Cardiac septum (tissue), 1 donor: ENCODE results near the gene KHDRBS2. TPM values are rescaled to one million over a fixed set of nuclear protein-coding genes. Genes with fewer than 3 reads are reported as not detected.

ENCODE experiments used
- DNase-seq: peaks from one replicate; pipeline ENCODE4 v3.0.0-alpha.2; 2020; ENCODE audit warnings: low spot score
- intact Hi-C: fragments of 100-400 bp; cut with DNase I; formaldehyde crosslinking; loops from one replicate; pipeline ENCODE4 v1.14.0; 2022
- total RNA-seq: library from RNA; stranded (reverse); fragmentation: NEBNext Ultra II Directional; extraction: Animal tissue kit (Norgen Biotek cat#: 25700); gene quantifications from one replicate; pipeline ENCODE4 v1.2.1, GENCODE V29; 2021
- donor health status: DM: no; HTN: no; CAD: no.

The KHDRBS2 gene
- total RNA-seq, 1 donor from 2014 or later: 0.16 TPM

DNA sequence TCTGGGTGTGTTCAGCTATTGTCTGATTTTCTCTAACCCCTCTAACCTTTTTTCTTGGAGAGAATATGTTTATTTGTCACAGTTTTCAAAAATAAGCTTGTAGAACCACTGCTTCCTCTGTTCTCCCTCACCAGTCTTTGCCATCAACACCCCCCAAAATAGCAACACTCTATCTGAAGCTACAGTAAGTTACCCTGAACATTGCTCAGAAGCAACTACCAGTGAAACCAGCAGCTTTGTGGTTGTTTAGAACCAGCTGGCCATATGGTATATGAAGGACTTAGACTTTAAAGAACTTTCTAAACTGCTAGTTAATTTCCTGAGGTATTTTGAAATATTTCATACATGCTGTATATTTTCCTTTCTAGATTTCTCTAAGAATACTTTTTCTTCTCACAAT, 242.9 kb downstream of the KHDRBS2 start:
- no peak for DNase-seq
- intact Hi-C loops: no loop called here

DNA sequence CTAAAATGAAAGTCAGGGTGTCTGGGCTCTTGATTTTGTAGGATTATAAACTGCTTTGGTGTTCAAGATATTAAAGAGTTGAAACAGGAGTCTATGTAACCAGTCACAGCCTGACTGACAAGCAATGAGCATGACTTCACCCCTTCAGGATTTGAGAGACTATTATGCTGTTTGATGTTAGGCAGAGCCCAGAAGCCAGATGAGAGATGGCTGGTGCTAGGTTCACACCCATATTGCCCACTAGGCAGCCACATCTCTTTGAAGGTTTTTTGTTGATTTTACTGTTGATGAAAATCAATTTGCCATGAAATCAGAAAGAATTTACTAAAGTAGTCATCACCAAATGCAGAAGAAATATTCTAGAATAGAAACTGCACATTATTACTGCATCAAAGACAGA, 243.6 kb downstream of the KHDRBS2 start:
- DNase-seq: no peak
- intact Hi-C loops: no loop called here

DNA sequence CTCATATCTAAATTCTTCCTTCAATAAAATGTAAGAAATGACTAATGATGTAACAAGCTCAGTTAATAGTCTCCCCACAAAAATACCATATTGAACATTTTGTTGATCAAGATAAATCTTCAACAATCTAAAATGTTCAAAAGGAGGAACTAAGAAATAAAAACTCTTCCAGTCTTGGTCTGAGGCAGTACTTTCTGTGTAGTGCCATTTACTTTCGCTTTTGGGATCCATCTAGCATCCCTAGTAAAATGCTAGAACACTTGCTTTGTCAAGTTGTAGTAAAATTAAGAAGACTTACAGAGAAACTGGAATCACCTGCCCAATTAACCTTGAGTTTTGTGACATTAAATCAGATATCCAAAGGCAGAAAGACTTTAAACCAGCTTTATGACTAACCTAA, 246.4 kb downstream of the KHDRBS2 start:
- intact Hi-C loops: no loop called here
- no peak for DNase-seq

DNA sequence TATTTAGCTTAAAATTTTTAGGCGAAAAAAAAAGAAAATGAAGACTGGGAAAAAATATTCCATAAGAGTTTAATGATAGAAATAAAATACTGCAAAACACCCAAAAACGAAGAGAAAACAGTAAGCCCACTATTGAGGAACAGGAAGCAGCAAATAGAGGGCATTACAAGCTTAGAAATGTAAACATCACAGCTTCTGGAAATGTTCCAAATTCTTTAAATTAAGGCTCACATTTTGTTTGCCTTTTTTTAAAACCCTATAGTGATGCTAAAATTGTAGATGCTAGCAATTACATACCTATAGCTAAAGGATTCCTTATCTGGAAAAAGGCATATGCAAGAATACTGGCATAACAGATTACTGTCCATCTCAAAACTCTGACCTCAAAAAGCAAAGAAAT, 248.6 kb downstream of the KHDRBS2 start:
- intact Hi-C loops: no loop called here
- no peak for DNase-seq

DNA sequence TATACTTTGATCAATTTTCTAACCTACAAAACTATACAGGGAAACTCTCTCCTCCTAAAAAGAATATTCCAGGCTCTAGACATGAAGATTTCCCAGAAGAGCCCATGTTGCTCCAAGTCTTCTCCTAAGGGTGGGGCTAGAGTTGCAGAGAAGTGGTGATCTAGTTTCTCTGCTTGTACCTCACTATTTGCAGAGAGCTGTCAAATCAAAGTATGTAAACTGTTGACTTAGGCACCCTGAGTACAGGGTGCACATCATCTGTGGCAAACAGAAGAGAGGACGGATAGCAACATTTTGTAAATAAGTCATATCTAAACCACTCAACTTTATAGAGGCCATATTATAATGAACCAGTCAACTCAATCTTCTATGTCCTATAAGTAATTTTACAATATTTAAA, 250.1 kb downstream of the KHDRBS2 start:
- no peak for DNase-seq
- intact Hi-C loops: no loop called here

- intact Hi-C loops: no loop called here
These were observed 272.3 kb downstream of the KHDRBS2 start for GRCh38 chr6:62013719-62014118.

DNA sequence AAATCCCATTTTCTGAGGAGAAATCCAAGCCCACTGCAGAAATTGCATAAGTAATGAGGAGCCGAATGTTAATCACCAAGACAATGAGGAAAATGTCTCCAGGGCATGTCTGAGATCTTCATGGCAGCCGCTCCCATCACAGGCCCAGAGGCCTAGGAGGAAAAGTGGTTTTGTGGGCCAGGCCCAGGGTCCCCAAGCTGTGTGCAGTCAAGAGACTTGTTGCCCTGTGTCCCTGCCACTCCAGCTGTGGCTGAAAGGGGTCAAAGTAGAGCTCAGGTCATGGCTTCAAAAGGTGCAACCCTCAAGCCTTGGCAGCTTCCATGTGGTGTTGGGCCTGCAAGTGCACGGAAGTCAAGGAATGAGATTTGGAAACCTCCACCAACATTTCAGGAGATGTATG, 276.6 kb downstream of the KHDRBS2 start:
- DNase-seq: no peak
- intact Hi-C loops: no loop called here

More at GRCh38 chr6:62013719-62014118, 272.3 kb downstream of the KHDRBS2 start:
- no peak for DNase-seq

DNA sequence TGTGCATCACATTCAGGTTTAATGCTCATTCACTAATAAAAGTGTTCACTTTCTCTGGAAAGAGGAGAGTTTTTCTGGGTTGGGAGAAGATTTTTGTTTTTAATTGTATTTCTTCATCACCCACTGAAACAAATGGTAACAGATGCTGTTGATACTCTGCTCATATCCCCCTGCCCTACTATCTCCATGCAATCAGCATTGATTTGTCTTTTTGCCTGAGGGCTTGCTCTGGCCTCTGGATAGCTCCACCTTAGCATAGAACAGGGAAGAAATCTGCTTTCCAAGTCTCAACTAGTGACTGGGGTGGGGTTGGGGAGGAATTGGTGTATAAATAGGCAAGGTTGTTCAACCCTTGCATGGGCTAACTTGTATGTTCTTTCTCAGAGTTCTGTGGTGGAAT, 296.4 kb downstream of the KHDRBS2 start:
- DNase-seq: no peak
- intact Hi-C loops: no loop called here

DNA sequence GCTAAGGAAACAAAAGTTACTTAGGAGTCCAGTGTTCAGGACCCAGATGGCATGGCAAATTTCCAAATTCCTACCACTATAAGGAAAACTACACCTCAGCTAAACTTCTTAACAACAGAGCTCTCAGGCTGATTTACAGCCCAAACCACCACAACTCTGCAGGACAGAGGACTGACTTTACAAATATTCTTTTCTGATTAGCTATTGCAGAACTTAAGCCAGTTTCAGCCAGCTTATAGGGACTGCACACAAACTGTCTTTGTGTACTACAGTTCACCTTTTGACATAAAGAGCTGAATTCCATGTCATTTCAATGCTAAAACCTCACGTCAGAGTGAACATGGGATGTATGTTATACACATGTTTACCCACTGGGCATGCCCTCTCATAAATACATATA, 305.4 kb downstream of the KHDRBS2 start:
- no peak for DNase-seq
- intact Hi-C loops: no loop called here

DNA sequence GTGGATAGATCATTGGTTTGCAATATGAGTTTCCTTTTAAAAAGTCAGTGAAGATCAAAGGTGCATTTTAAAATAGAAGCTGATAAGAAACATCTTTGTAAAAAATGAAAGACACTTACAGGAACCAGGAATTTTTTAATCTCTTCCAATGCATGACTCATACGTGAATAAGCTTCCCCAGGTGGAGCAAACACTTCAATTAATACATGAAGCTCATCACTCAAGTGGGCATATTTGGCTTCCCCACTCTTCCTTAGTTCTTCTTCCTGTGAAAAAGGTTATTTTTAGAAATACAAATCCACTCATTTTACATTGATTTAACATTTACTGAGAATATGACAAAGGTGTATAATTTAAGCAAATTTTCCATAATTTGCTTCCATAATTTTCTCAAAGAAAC, 308.1 kb downstream of the KHDRBS2 start:
- no peak for DNase-seq
- intact Hi-C loops: no loop called here

- DNase-seq: no peak
- intact Hi-C loops: no loop called here
These were observed 308.9 kb downstream of the KHDRBS2 start for GRCh38 chr6:61977099-61977498.

GRCh38 chr6:61959196-61959595, 326.8 kb downstream of the KHDRBS2 start:
- DNase-seq: no peak

GRCh38 chr6:61953851-61954250, 332.2 kb downstream of the KHDRBS2 start:
- intact Hi-C loops: no loop called here
- DNase-seq: no peak

More at GRCh38 chr6:61959196-61959595, 326.8 kb downstream of the KHDRBS2 start:
- intact Hi-C loops: no loop called here

DNA sequence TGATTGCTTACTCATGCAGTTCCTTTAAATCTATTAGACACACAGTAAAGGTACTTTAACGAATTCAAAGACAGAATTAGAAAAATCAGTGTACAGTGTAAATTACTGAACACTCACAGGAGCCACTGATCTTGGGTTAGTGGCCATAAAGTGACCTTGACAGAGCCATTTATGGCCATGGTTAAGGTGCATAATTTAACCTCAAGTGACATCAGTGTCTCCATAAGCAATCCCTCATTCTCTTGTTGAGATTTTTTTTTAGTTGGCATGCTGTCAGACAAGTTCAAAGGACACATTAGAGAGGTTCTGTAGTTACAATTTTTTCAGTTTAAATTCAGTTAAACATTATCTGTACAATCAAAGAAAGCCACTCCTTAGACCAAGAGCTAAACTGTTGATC, 334.4 kb downstream of the KHDRBS2 start:
- no peak for DNase-seq
- intact Hi-C loops: no loop called here

DNA sequence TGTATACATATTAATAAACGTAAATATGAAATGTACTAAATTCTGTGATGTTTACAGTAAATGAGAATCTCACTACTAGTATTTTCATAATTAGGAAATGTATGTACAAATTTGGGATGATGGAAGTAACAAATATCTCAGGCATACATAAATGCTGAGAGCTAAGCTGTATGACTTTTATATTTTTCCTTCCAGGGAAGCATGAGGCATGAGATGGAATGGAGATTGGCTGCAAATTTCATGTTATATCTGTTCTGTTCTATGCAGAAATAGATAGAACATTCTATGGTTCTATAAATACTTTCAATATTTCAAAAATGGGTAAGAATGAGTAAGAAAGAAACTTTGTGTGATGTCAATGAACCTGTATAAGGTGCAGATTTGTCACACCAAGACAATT, 335.2 kb downstream of the KHDRBS2 start:
- DNase-seq: no peak
- intact Hi-C loops: no loop called here

DNA sequence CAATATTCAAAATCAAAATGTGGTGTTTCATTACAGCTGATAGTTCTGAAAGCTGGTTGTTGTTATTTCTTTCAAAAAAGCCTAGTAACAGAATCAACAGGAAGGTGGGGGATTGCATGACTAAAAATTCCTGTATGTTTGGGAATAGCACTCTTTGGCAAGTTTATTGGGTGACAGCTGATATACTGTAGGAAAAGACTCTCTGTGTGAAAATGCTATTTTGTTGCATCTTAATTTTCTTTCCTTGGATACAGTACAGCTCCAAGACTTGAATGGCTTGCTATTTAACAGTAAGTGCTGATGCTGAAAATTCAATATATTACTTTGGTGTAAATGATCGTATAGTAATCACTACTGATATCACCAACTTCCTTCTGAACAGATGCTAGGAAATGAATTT, 336.1 kb downstream of the KHDRBS2 start:
- intact Hi-C loops: no loop called here
- no peak for DNase-seq

- no peak for DNase-seq
- intact Hi-C loops: no loop called here
These were observed 336.9 kb downstream of the KHDRBS2 start for GRCh38 chr6:61949161-61949560.

DNA sequence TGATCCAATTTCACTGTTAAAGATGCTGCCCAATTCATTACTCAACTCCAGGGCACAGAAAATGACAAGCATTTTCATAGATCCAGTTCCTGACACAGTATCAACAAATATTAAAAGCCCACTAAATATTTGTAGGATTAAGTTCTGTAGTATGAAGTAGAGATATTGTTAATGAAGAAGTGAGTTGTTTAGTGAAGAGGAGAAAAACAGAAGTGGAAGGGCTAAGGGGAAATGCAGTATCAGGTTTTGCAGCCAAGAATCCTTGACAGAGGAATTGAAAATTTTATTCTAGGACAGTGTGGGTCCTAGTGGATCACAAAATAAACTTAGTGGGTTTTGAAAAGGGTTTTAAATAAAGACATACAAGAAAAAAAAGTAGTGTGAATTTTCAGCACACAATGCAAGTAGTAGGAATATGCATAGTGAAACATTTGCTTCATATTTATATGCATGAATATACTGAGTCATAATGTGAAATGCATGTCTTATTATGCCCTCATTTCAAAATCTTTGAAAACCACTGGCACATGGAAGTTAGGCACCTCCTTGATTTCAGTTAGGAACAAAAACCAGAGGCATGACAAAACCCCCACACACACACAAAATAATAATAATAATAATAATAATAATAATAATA, 338.6 kb downstream of the KHDRBS2 start:
- intact Hi-C loops: no loop called here
- DNase-seq: no peak

- intact Hi-C loops: no loop called here
These were observed 345.1 kb downstream of the KHDRBS2 start for GRCh38 chr6:61940919-61941318.

GRCh38 chr6:61935242-61935846, 350.7 kb downstream of the KHDRBS2 start:
- no peak for DNase-seq
- intact Hi-C loops: no loop called here

More at GRCh38 chr6:61940919-61941318, 345.1 kb downstream of the KHDRBS2 start:
- no peak for DNase-seq

DNA sequence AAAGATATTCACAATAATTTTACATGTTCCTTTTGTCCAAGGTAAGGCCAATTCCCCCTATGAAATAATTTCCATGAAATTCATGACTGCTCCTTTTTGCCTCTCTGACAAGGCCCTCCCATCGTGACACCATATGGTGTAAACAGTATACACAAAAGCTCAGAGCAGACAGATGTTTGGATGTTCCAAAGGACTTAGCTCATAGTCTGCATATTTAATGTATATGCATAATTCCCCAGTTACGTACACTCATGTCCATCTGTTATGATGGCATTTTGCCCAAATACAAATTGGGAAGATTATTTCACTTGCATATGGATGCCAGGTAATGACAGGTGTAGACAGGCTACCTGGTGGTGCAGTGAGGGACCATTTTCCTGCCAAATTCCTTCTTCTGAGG, 376.5 kb downstream of the KHDRBS2 start:
- DNase-seq: no peak
- intact Hi-C loops: no loop called here

DNA sequence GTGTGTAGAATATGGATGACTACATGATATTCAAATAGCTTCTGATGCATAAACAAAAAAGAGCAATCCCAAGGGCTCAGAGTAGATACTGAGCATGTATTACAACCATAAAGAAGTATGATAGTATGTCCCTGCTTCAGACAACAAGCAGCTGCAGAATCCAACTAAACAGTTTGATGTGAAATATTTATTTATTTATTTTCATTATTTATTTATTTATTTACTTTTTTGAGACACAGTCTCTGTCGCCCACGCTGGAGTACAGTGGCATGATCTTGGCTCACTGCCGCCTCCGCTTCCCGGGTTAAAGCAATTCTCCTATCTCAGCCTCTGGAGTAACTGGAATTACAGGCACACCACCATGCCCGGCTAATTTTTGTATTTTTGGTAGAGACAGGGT, 384.3 kb downstream of the KHDRBS2 start:
- DNase-seq: no peak
- intact Hi-C loops: no loop called here
